DND-41 (cell line): ENCODE measurements around the gene SAMD4A.

ENCODE experiments used
- EZH2 ChIP-seq: IDR thresholded peaks from 3 replicates; pipeline ENCODE4 v1.6.1; 2012; ENCODE audit warnings: borderline replicate concordance, low read depth, mild to moderate bottlenecking, moderate library complexity, low read length, inconsistent platforms; ENCODE audit not compliant: severe bottlenecking
- TF ChIP-seq, protein P1 (sequence below): IDR thresholded peaks from 2 replicates; pipeline ENCODE4 v1.5.1; 2012; ENCODE audit warnings: borderline replicate concordance, low read length, moderate library complexity, mild to moderate bottlenecking; ENCODE audit not compliant: poor library complexity, severe bottlenecking; ENCODE audit errors: extremely low read depth

- TF ChIP-seq, protein P1, sequence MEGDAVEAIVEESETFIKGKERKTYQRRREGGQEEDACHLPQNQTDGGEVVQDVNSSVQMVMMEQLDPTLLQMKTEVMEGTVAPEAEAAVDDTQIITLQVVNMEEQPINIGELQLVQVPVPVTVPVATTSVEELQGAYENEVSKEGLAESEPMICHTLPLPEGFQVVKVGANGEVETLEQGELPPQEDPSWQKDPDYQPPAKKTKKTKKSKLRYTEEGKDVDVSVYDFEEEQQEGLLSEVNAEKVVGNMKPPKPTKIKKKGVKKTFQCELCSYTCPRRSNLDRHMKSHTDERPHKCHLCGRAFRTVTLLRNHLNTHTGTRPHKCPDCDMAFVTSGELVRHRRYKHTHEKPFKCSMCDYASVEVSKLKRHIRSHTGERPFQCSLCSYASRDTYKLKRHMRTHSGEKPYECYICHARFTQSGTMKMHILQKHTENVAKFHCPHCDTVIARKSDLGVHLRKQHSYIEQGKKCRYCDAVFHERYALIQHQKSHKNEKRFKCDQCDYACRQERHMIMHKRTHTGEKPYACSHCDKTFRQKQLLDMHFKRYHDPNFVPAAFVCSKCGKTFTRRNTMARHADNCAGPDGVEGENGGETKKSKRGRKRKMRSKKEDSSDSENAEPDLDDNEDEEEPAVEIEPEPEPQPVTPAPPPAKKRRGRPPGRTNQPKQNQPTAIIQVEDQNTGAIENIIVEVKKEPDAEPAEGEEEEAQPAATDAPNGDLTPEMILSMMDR: no peak
- no peak for TF ChIP-seq EZH2
Measured at GRCh38 chr14:54823757-54824549, 257.0 kb downstream of the SAMD4A start.
